IPS-20b (cell line): ENCODE results near the gene ZNF189.

Experiments
- H3K27ac ChIP-seq: one replicate; pipeline ENCODE4 v1.5.1; 2013; ENCODE audit warnings: low read length
- H3K27me3 ChIP-seq: 2 replicates; pipeline ENCODE4 v1.6.1; 2013; ENCODE audit warnings: mild to moderate bottlenecking, low read length, inconsistent platforms; ENCODE audit not compliant: insufficient read depth
- H3K36me3 ChIP-seq: 2 replicates; pipeline ENCODE4 v1.6.1; 2013; ENCODE audit warnings: low read depth, mild to moderate bottlenecking, inconsistent platforms, low read length, moderate library complexity; ENCODE audit not compliant: insufficient read depth
- H3K4me1 ChIP-seq: 2 replicates; pipeline ENCODE4 v1.6.1; 2013; ENCODE audit warnings: mild to moderate bottlenecking, control low read depth, inconsistent platforms, low read length, moderate library complexity; ENCODE audit not compliant: insufficient read depth
- H3K4me3 ChIP-seq: 2 replicates; pipeline ENCODE4 v1.5.1; 2013; ENCODE audit warnings: mild to moderate bottlenecking, low read length, inconsistent platforms
- H3K9ac ChIP-seq: 2 replicates; pipeline ENCODE4 v1.6.1; 2013; ENCODE audit warnings: low read depth, mild to moderate bottlenecking, inconsistent platforms, low read length, moderate library complexity
- H3K9me3 ChIP-seq: 2 replicates; pipeline ENCODE4 v1.6.1; 2013; ENCODE audit warnings: mild to moderate bottlenecking, low read depth, low read length, inconsistent platforms; ENCODE audit not compliant: insufficient read depth

The ZNF189 gene

GRCh38 chr9:101366038-101366756, 32.5 kb upstream of the ZNF189 start:
- H3K4me1 ChIP-seq = no peaks in the 10 kb centered on the region
- H3K36me3 ChIP-seq = no peaks in the 10 kb centered on the region
- H3K9me3 ChIP-seq = no peaks in the 10 kb centered on the region
- no peaks in the 10 kb centered on the region for H3K27me3 ChIP-seq
- no peak overlapping the region for H3K4me3 ChIP-seq
- H3K9ac ChIP-seq = no peak overlapping the region
- H3K27ac ChIP-seq = no peak overlapping the region

DNA sequence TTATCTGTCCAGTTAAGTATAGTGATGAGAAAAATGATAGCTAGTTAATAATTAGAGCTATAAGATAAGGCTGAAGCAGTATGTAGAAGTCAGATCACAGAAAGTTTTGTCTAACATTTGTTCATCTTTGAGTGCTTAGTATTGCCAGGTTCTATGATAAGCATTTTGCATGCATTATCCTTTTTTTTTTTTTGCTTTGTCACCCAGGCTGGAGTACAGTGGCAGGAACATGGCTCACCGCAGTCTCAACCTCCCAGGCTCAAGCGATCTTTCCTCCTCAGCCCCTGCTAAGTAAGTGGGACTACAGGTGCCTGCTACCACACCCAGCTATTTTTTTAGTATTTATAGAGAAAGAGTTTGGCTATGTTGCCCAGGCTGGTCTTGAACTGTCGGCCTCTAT, 31.3 kb upstream of the ZNF189 start:
- no peaks in the 10 kb centered on the region for H3K27me3 ChIP-seq
- no peak overlapping the region for H3K9ac ChIP-seq
- no peaks in the 10 kb centered on the region for H3K36me3 ChIP-seq
- no peak overlapping the region for H3K27ac ChIP-seq
- no peaks in the 10 kb centered on the region for H3K9me3 ChIP-seq
- no peak overlapping the region for H3K4me3 ChIP-seq
- H3K4me1 ChIP-seq = no peaks in the 10 kb centered on the region

GRCh38 chr9:101369286-101369685, 29.4 kb upstream of the ZNF189 start:
- H3K27ac ChIP-seq = no peak overlapping the region
- H3K4me3 ChIP-seq = no peak overlapping the region
- H3K9ac ChIP-seq = no peak overlapping the region
- no peaks in the 10 kb centered on the region for H3K27me3 ChIP-seq
- H3K4me1 ChIP-seq = no peaks in the 10 kb centered on the region
- H3K36me3 ChIP-seq = no peaks in the 10 kb centered on the region
- no peaks in the 10 kb centered on the region for H3K9me3 ChIP-seq

GRCh38 chr9:101369884-101370531, 28.6 kb upstream of the ZNF189 start:
- Histone ChIP-seq H3K4me1 (no peaks in the 10 kb centered on the region), H3K27ac (no peak overlapping the region), H3K9ac (no peak overlapping the region), H3K36me3 (no peaks in the 10 kb centered on the region), H3K9me3 (no peaks in the 10 kb centered on the region), H3K4me3 (no peak overlapping the region), H3K27me3 (no peaks in the 10 kb centered on the region)

- H3K27ac ChIP-seq = no peak overlapping the region
- H3K9ac ChIP-seq = no peak overlapping the region
- no peak overlapping the region for H3K4me3 ChIP-seq
- H3K36me3 ChIP-seq = no peaks in the 10 kb centered on the region
- no peaks in the 10 kb centered on the region for H3K27me3 ChIP-seq
- H3K9me3 ChIP-seq = no peaks in the 10 kb centered on the region
- no peaks in the 10 kb centered on the region for H3K4me1 ChIP-seq
Observed at GRCh38 chr9:101371813-101372212, 26.8 kb upstream of the ZNF189 start.

- H3K27me3 ChIP-seq = no peaks in the 10 kb centered on the region
- H3K36me3 ChIP-seq = no peaks in the 10 kb centered on the region
- no peaks in the 10 kb centered on the region for H3K4me1 ChIP-seq
- no peak overlapping the region for H3K9ac ChIP-seq
- H3K9me3 ChIP-seq = no peaks in the 10 kb centered on the region
- no peak overlapping the region for H3K4me3 ChIP-seq
- no peak overlapping the region for H3K27ac ChIP-seq
Observed at GRCh38 chr9:101372327-101373118, 26.1 kb upstream of the ZNF189 start.

DNA sequence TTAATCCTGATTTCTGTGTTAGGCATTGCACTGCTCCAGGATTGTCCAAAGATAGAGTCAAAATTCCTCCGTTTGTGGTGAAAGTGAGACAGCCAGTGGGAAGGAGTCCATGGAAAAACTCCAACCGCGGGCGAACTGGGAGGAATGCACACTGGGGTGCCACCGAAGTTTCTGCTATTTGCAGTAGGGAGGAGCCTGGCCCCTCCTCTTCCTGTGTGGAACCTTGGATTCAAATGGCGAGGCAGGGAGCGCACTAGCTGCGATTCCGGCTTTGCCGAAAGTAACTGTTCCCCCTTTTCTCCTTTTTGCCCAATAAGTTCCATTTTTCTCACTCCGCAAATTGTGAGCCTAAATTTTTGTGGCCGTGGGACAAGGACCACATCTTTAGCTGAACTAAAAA, 23.1 kb upstream of the ZNF189 start:
- H3K27me3 ChIP-seq = no peaks in the 10 kb centered on the region
- no peaks in the 10 kb centered on the region for H3K9me3 ChIP-seq
- H3K4me3 ChIP-seq = no peak overlapping the region
- H3K9ac ChIP-seq = no peak overlapping the region
- no peak overlapping the region for H3K27ac ChIP-seq
- H3K4me1 ChIP-seq = no peaks in the 10 kb centered on the region
- H3K36me3 ChIP-seq = no peaks in the 10 kb centered on the region

- no peak overlapping the region for H3K4me3 ChIP-seq
- H3K27ac ChIP-seq = no peak overlapping the region
- no peaks in the 10 kb centered on the region for H3K9me3 ChIP-seq
- no peaks in the 10 kb centered on the region for H3K4me1 ChIP-seq
- H3K27me3 ChIP-seq = no peaks in the 10 kb centered on the region
- H3K36me3 ChIP-seq = no peaks in the 10 kb centered on the region
- no peak overlapping the region for H3K9ac ChIP-seq
Observed at GRCh38 chr9:101376111-101376848, 22.4 kb upstream of the ZNF189 start.

DNA sequence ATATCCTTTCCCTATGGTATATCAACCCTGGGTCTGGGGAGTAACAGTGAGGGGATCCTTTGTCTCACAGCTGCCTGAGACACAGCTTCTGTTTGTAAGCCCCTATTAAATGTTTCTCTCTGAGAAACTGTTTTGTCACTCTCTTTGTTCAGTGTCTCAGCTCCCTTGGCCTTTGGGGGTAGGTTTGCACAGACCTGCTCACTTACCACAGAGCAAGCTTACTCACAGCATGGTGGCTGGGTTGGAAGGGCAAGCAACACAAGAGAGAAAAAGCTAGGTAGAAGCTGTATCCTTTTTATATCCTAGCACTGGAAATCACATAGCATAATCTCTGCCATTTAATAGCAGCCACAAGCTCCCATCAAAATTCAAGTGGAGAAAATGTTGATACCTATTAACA, 18.4 kb upstream of the ZNF189 start:
- Histone ChIP-seq H3K27me3 (no peaks in the 10 kb centered on the region), H3K36me3 (no peaks in the 10 kb centered on the region; the same call in 1 of the 2 replicates), H3K4me1 (peaks cover 7% of the 10 kb centered on the region; the same call in 1 of the 2 replicates), H3K4me3 (no peak overlapping the region), H3K9me3 (peaks cover 5% of the 10 kb centered on the region; the same call in 1 of the 2 replicates), H3K9ac (no peak overlapping the region), H3K27ac (no peak overlapping the region)

GRCh38 chr9:101381118-101381517, 17.5 kb upstream of the ZNF189 start:
- H3K4me1 ChIP-seq = peaks cover 7% of the 10 kb centered on the region; the same call in 1 of the 2 replicates
- no peaks in the 10 kb centered on the region; the same call in 1 of the 2 replicates for H3K36me3 ChIP-seq
- no peaks in the 10 kb centered on the region for H3K27me3 ChIP-seq
- H3K9me3 ChIP-seq = peaks cover 9% of the 10 kb centered on the region; the same call in 1 of the 2 replicates
- no peak overlapping the region for H3K4me3 ChIP-seq
- H3K27ac ChIP-seq = no peak overlapping the region
- no peak overlapping the region for H3K9ac ChIP-seq

- H3K4me3 ChIP-seq = no peak overlapping the region
- no peak overlapping the region for H3K9ac ChIP-seq
- peaks cover 7% of the 10 kb centered on the region; the same call in 1 of the 2 replicates for H3K4me1 ChIP-seq
- peaks cover 11% of the 10 kb centered on the region; the same call in 1 of the 2 replicates for H3K9me3 ChIP-seq
- H3K27me3 ChIP-seq = no peaks in the 10 kb centered on the region
- H3K36me3 ChIP-seq = peaks cover 4% of the 10 kb centered on the region; the same call in 1 of the 2 replicates
- no peak overlapping the region for H3K27ac ChIP-seq
Observed at GRCh38 chr9:101381833-101382342, 16.8 kb upstream of the ZNF189 start.
